ENCODE data around the gene SCYL1.

The SCYL1 gene

GRCh38 chr11:65573391-65574079 lies 48.7 kb downstream of the SCYL1 start:
- TF ChIP-seq CTCF (IDR thresholded peaks at IDR 0.05; ENCODE audit: low read depth, low read length, missing control alignments), result no peak
- no peak for DNase-seq (ENCODE audit: extremely low read depth, low read depth)
- peak overlapping the region; percentile 85 for H3K4me3 ChIP-seq (replicated peaks; ENCODE audit: low read depth, low read length)

GRCh38 chr11:65574109-65574810 lies 49.4 kb downstream of the SCYL1 start:
- DNase-seq (ENCODE audit: extremely low read depth, low read depth), result peak; percentile 79
- peak; percentile 47 for TF ChIP-seq CTCF (IDR thresholded peaks at IDR 0.05; ENCODE audit: low read depth, low read length, missing control alignments)
- H3K4me3 ChIP-seq (replicated peaks; ENCODE audit: low read depth, low read length), result peak overlapping the region; percentile 85

GRCh38 chr11:65574811-65575567 lies 50.1 kb downstream of the SCYL1 start:
- DNase-seq (ENCODE audit: extremely low read depth, low read depth), result no peak
- no peak for TF ChIP-seq CTCF (IDR thresholded peaks at IDR 0.05; ENCODE audit: low read depth, low read length, missing control alignments)
- H3K4me3 ChIP-seq (replicated peaks; ENCODE audit: low read depth, low read length), result peak overlapping the region; percentile 56

DNA sequence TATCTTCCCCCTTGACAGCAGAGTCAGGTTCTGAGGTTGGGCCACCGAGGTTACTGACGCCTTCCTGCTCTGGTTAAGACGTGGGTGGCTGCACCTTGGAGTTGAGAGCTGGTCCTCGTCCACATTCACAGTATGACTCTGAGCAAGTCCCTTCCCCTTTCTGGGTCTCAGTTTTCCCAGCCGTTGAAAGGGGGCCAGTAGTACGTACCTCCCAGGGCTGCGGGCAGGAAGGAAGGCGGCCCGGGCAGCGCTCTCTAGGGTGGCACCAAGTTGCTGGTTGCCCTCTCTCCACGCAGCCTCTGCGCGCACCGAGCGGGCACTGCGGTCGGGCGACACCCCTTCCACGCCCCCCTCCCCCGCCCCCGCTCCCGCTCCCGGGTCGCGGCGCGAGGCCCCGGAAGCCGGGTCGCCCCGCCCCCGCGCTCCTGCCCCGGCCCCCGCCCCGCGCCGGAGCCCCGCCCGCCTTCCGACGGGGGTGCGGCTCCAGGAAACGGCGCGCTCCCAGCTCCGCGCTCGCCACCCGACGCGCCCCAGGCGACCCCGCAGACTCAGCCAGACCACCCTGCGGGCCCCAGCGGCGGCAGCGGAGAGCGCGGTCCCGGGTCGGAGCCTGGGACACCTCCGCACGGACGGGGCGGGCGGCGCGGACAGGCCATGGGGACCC lies 50.8 kb downstream of the SCYL1 start, which contains the start of gene EHBP1L1:
EHBP1L1 (plus strand) TSS at position 486 of the 664 bp plus-strand sequence. CDS start 250 bp downstream, outside the sequence.
- DNase-seq (ENCODE audit: extremely low read depth, low read depth), result no peak
- peak within 1 kb of the TSS; percentile 56 for H3K4me3 ChIP-seq (replicated peaks; ENCODE audit: low read depth, low read length)
- TF ChIP-seq CTCF (IDR thresholded peaks at IDR 0.05; ENCODE audit: low read depth, low read length, missing control alignments), result no peak

GRCh38 chr11:65576232-65576866 lies 51.5 kb downstream of the SCYL1 start:
- no peak for TF ChIP-seq CTCF (IDR thresholded peaks at IDR 0.05; ENCODE audit: low read depth, low read length, missing control alignments)
- peak overlapping the region; percentile 56 for H3K4me3 ChIP-seq (replicated peaks; ENCODE audit: low read depth, low read length)
- DNase-seq (ENCODE audit: extremely low read depth, low read depth), result no peak

All from HFF-Myc (cell line).